Nephron (organoid): ENCODE results near the gene SLC19A2.

ENCODE experiments used
- H3K27ac Mint-ChIP-seq, 3 experiments: 2 replicates each; pipeline ENCODE4 v1.8.0; 2020; ENCODE audit warnings: mixed read lengths in 3 of 3, mild to moderate bottlenecking in 2 of 3, moderate library complexity in 1 of 3
- H3K27me3 Mint-ChIP-seq: 2 replicates; pipeline ENCODE4 v1.8.0; 2021; ENCODE audit warnings: low read depth, mild to moderate bottlenecking, moderate library complexity, mixed read lengths
- H3K36me3 Mint-ChIP-seq: 2 replicates; pipeline ENCODE4 v1.8.0; 2020; ENCODE audit warnings: low read depth, mixed read lengths
- H3K4me1 Mint-ChIP-seq: 2 replicates; pipeline ENCODE4 v1.8.0; 2020; ENCODE audit warnings: mixed read lengths
- H3K4me3 Mint-ChIP-seq, 3 experiments: 2 replicates each; pipeline ENCODE4 v1.8.0; 2020; ENCODE audit warnings: mild to moderate bottlenecking in 3 of 3, mixed read lengths in 3 of 3, moderate library complexity in 2 of 3
- H3K9me3 Mint-ChIP-seq: 2 replicates; pipeline ENCODE4 v1.8.0; 2020; ENCODE audit warnings: mixed read lengths
- TF ChIP-seq, protein P1 (sequence below), 3 experiments: fragments of 200-600 bp; sonication (generic); IDR thresholded peaks; one replicate each; pipeline ENCODE4 v1.5.0; 2021; ENCODE audit warnings: antibody characterized with exemption in 3 of 3; ENCODE audit not compliant: unreplicated experiment in 3 of 3

Gene SLC19A2

DNA sequence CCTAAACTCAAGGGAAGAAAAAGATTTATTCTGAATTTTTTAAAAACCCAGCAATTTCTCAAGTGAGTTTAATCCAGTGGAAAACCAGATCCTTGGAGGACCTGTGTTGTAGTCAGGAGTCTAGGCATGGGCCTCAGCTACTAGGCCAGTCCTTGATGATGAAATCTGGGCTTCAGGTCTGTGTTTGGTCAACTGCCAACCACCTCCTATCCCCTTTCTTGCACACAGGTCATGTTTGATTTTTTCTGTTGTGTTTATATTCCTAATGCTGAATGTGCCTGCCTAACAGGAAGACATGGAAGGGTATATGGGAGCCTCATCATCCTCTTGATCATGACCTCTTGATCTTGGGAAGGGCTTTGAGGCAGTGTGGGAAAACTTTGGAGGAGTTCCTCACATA is 38.2 kb upstream of the SLC19A2 start:
- Mint-ChIP-seq H3K36me3 (no peaks in the 10 kb centered on the region), H3K27me3 (no peaks in the 10 kb centered on the region), H3K27ac (no peak overlapping the region), H3K4me3 (no peak overlapping the region), H3K9me3 (no peaks in the 10 kb centered on the region), H3K4me1 (peaks cover 3% of the 10 kb centered on the region)
- TF ChIP-seq, protein P1, sequence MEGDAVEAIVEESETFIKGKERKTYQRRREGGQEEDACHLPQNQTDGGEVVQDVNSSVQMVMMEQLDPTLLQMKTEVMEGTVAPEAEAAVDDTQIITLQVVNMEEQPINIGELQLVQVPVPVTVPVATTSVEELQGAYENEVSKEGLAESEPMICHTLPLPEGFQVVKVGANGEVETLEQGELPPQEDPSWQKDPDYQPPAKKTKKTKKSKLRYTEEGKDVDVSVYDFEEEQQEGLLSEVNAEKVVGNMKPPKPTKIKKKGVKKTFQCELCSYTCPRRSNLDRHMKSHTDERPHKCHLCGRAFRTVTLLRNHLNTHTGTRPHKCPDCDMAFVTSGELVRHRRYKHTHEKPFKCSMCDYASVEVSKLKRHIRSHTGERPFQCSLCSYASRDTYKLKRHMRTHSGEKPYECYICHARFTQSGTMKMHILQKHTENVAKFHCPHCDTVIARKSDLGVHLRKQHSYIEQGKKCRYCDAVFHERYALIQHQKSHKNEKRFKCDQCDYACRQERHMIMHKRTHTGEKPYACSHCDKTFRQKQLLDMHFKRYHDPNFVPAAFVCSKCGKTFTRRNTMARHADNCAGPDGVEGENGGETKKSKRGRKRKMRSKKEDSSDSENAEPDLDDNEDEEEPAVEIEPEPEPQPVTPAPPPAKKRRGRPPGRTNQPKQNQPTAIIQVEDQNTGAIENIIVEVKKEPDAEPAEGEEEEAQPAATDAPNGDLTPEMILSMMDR (IDR thresholded peaks at IDR 0.05; ENCODE audit: unreplicated experiment in 3 of 3), result no peak

DNA sequence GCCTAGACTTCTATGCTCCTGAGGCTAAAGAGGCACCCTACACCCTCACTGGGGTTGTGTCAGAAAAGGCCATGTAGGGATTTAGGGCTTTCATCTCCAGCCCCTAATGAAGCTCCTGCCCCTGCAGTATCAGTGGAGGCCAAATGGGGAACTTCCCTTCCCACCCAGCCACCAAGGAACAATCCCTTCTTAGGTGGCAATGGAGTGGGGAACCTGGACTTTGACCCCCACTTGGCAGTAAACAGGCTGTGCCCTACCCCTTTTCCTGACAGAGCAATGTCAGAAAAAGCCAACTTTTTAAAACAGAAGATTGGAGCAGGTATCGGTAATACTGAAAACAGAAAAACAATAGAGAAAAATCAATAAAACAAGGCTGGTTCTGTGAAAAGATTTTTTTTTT is 35.5 kb upstream of the SLC19A2 start:
- TF ChIP-seq, protein P1 (IDR thresholded peaks at IDR 0.05; ENCODE audit: unreplicated experiment in 3 of 3), result no peak
- no peaks in the 10 kb centered on the region for H3K9me3 Mint-ChIP-seq
- no peaks in the 10 kb centered on the region for H3K27me3 Mint-ChIP-seq
- H3K4me1 Mint-ChIP-seq, result no peaks in the 10 kb centered on the region
- H3K27ac Mint-ChIP-seq, result no peak overlapping the region
- H3K4me3 Mint-ChIP-seq, result no peak overlapping the region
- no peaks in the 10 kb centered on the region for H3K36me3 Mint-ChIP-seq

DNA sequence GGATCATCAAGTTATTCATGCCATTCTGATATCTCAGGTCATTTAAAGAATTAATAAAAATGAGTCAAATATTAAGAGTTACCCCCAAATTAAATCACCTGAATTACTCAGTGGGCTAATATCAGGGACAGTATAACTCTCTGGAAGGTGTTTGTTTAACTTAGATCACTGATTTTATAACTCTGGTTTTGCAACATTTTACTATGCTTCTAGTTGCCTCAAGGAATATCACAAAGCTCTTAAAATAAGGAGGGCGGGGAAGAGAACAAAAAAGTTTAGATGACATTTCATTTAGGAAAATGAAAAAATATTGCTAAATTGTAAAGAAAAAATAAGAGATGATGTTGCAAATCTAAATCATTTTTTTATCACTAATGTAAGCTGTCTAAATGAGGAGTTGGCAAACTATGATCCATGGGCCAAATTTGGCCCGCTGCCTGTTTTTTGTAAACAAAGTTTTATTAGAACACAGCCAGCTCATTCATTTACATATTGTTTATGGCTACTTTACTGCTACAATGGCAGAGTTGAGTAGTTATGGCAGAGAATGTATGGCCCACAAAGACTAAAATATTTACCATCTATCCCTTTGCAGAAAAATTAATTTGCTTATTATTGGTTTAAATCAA is 31.9 kb upstream of the SLC19A2 start:
- TF ChIP-seq, protein P1 (IDR thresholded peaks at IDR 0.05; ENCODE audit: unreplicated experiment in 3 of 3), result no peak
- Mint-ChIP-seq H3K4me3 (no peak overlapping the region), H3K27me3 (no peaks in the 10 kb centered on the region), H3K4me1 (no peaks in the 10 kb centered on the region), H3K9me3 (no peaks in the 10 kb centered on the region), H3K27ac (no peak overlapping the region), H3K36me3 (no peaks in the 10 kb centered on the region)

DNA sequence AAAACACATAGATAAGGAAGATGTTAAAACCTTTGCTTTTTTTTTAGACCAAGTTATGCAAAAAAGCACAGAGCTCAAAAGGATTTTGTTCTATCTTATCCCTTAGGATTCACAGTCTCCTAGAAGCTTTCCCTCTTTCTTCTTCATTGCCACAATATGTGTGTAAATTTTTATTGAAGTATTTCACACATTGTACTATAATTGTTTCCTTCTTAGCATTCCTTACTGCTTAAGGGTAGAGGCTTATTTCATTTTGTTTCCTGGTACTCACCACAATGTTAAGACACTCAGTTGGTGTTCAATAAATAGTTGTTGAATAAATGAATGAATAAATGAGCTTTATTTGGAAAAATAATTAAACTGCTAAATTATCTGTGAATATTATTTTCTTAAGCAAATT is 29.9 kb upstream of the SLC19A2 start:
- no peaks in the 10 kb centered on the region for H3K27me3 Mint-ChIP-seq
- no peaks in the 10 kb centered on the region for H3K9me3 Mint-ChIP-seq
- H3K4me1 Mint-ChIP-seq, result no peaks in the 10 kb centered on the region
- H3K4me3 Mint-ChIP-seq, result no peak overlapping the region
- TF ChIP-seq, protein P1 (IDR thresholded peaks at IDR 0.05; ENCODE audit: unreplicated experiment in 3 of 3), result no peak
- H3K27ac Mint-ChIP-seq, result no peak overlapping the region
- H3K36me3 Mint-ChIP-seq, result no peaks in the 10 kb centered on the region

DNA sequence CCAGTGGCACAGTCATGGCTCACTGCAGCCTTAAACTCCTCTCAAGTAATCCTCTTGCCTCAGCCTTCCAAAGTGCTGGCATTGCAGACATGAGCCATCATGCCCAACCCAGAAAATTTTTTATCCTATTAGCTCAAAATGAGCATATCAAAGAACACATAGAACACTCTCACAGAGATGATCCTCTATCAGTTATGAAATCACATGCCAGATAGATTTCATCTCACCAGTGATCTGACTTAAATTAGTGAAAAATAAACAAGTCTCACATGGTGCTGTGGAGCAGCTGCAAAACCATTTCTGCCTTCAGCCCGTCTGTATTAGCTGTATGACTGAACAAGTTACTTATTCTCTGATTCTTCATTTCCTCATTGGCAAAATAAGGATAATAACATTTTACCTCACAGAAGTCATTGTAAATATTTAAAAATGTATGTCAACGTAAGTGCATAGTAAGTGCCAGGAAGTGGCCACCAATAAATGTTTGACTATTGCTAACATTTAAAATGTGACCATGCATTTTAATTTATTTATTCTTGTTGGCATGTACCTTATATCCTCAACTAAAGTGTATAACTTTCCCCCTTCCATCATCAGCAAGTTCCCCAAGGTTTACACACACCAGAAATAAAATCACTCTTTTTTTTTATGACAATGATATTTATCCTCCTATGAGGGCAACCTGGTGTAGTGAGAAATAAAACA is 29.0 kb upstream of the SLC19A2 start:
- Mint-ChIP-seq H3K36me3 (no peaks in the 10 kb centered on the region), H3K9me3 (no peaks in the 10 kb centered on the region), H3K27me3 (no peaks in the 10 kb centered on the region), H3K4me1 (no peaks in the 10 kb centered on the region), H3K27ac (no peak overlapping the region), H3K4me3 (no peak overlapping the region)
- TF ChIP-seq, protein P1 (IDR thresholded peaks at IDR 0.05; ENCODE audit: unreplicated experiment in 3 of 3), result no peak

DNA sequence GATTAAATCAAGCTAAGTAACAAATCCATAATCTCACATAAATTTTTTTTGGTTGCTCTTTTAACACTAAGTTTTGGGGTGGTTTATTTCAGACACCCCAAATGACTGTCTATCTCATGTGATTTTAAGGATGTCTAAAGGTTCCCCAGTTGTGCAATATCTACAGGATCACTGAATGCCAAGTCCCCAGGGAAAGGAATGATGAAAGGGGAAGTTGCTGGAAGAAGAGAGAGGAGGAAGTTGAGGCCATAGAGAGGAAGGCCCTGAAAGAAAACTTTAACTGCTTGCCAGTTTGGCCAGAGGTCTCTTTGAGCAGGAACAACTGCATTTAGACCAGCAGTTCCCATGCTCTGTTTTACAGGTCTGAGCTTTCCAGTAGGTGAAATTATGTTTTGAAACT is 27.5 kb upstream of the SLC19A2 start:
- Mint-ChIP-seq H3K4me3 (no peak overlapping the region), H3K36me3 (no peaks in the 10 kb centered on the region), H3K27ac (no peak overlapping the region), H3K4me1 (no peaks in the 10 kb centered on the region), H3K27me3 (peaks cover 3% of the 10 kb centered on the region), H3K9me3 (no peaks in the 10 kb centered on the region)
- TF ChIP-seq, protein P1 (IDR thresholded peaks at IDR 0.05; ENCODE audit: unreplicated experiment in 3 of 3), result no peak
